Stomach smooth muscle (tissue), 2 donors: ENCODE measurements around the gene EEF1AKMT4.

Experiments used
- H3K27ac ChIP-seq: one replicate; pipeline ENCODE4 v1.7.0; 2013; ENCODE audit warnings: mild to moderate bottlenecking, low read length, inconsistent platforms
- H3K27me3 ChIP-seq, 2 donors: one replicate each; pipeline ENCODE4 v1.7.0; 2013; ENCODE audit warnings: low read length in 2 of 2; ENCODE audit not compliant: insufficient read depth in 2 of 2, control insufficient read depth in 1 of 2
- H3K36me3 ChIP-seq, 2 donors: one replicate each; pipeline ENCODE4 v1.7.0; 2013; ENCODE audit warnings: low read length in 2 of 2; ENCODE audit not compliant: control insufficient read depth in 2 of 2, insufficient read depth in 2 of 2
- H3K4me1 ChIP-seq: one replicate; pipeline ENCODE4 v1.7.0; 2013; ENCODE audit warnings: low read length; ENCODE audit not compliant: control insufficient read depth, insufficient read depth
- H3K4me3 ChIP-seq, 2 donors: one replicate each; pipeline ENCODE4 v1.7.0; 2013; ENCODE audit warnings: low read length in 2 of 2
- H3K9ac ChIP-seq, 2 donors: one replicate each; pipeline ENCODE4 v1.7.0; 2013; ENCODE audit warnings: low read length in 2 of 2, mild to moderate bottlenecking in 1 of 2
- H3K9me3 ChIP-seq, 2 donors: one replicate each; pipeline ENCODE4 v1.7.0; 2013; ENCODE audit warnings: low read length in 2 of 2; ENCODE audit not compliant: control insufficient read depth in 2 of 2
- donor health status: healthy.
- donor health status: Pancreatic carcinoma.

The EEF1AKMT4 gene

DNA sequence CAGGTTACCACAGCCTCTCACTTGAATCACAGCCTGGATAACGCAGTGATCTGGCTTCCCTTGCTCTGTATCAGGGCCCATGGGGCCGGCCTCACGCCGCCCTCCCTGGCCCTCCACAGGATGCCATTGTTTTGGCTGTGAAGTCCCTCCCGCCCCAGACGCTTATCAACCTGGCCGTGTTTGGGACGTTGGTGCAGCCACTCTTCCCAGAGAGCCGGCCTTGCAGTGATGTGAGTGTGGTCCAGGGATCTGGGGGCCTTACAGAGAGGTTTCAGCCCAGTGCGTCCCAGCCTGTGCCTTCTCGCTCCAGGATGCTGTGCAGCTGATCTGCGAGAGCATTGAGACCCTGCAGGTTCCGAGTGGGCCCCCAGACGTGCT is 13.4 kb upstream of the EEF1AKMT4 start:
- no peaks in the 10 kb centered on the region for H3K36me3 ChIP-seq
- no peaks in the 10 kb centered on the region for H3K4me1 ChIP-seq
- H3K9ac ChIP-seq = no peak overlapping the region
- H3K27me3 ChIP-seq = peaks cover 31 to 51% of the 10 kb centered on the region in 2 donors
- no peak overlapping the region for H3K4me3 ChIP-seq
- no peak overlapping the region for H3K27ac ChIP-seq
- no peaks in the 10 kb centered on the region for H3K9me3 ChIP-seq

DNA sequence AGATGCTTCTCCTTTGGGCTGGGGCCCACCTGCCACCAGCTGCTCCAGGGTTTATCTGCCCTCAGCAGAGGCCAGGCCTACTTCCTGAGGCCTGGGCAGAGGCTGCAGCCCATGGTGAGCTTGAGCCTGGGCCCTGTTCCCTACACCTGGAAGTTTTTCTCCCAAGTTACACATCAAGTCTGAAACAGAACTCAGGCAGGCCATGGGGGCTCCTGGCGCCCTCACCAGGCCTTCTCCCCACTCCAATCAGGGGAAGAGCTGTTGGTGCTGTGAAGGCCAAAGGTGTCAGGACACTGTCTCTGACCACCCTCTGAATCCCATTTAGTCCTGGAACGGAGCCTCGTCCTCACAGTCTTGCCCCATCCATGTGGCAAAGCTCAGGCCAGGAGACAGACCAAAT is 12.8 kb upstream of the EEF1AKMT4 start:
- H3K9ac ChIP-seq = no peak overlapping the region
- no peaks in the 10 kb centered on the region for H3K36me3 ChIP-seq
- H3K27me3 ChIP-seq = peaks cover 28 to 45% of the 10 kb centered on the region in 2 donors
- no peaks in the 10 kb centered on the region for H3K9me3 ChIP-seq
- H3K4me3 ChIP-seq = no peak overlapping the region
- peaks cover 5% of the 10 kb centered on the region for H3K4me1 ChIP-seq
- no peak overlapping the region for H3K27ac ChIP-seq

DNA sequence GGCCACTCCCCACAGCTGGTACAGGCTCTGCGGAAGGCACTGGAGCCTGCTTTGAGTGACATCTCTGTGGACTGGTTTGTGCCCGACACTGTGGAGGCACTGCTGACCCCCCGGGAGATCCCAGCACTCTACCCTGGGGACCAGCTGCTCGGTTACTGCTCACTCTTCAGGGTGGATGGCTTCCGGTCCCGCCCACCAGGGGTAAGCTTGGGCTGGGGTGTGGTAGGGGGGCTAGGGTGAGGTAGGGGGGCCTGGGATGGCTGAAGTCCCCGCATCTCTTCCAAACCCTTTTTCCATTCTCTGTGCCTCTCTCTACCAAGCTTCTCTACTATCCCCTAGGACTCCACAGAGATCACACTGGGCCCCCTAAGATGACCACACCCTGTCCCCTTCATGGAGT is 12.3 kb upstream of the EEF1AKMT4 start:
- Histone ChIP-seq H3K4me3 (no peak overlapping the region), H3K4me1 (peaks cover 5% of the 10 kb centered on the region), H3K27ac (no peak overlapping the region), H3K36me3 (peaks cover 1 to 2% of the 10 kb centered on the region in 2 donors), H3K9me3 (no peaks in the 10 kb centered on the region), H3K9ac (no peak overlapping the region), H3K27me3 (peaks cover 25 to 39% of the 10 kb centered on the region in 2 donors)

DNA sequence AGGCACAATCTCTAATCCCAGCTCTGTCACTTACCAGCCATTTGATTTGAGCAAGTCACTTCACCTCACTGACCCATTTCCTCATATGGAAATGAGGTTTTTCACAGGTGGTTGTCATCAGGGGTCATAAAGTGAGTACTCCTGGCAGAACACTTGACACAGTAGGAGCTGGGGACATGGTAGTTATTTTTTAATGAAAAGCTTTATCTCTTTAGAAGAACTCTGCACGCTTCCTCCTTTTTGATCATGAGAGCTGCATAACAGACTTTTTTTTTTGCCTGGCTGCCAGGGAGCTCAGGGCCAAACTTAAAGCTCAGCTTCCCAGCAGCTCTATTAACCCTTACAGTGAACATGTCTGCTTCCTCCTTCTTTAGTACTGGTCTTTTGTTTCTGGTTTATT is 11.7 kb upstream of the EEF1AKMT4 start:
- Histone ChIP-seq H3K27ac (no peak overlapping the region), H3K9ac (no peak overlapping the region), H3K9me3 (no peaks in the 10 kb centered on the region), H3K36me3 (peaks cover 5 to 6% of the 10 kb centered on the region in 2 donors), H3K4me1 (peaks cover 5% of the 10 kb centered on the region), H3K27me3 (peaks cover 25 to 39% of the 10 kb centered on the region in 2 donors), H3K4me3 (no peak overlapping the region)

DNA sequence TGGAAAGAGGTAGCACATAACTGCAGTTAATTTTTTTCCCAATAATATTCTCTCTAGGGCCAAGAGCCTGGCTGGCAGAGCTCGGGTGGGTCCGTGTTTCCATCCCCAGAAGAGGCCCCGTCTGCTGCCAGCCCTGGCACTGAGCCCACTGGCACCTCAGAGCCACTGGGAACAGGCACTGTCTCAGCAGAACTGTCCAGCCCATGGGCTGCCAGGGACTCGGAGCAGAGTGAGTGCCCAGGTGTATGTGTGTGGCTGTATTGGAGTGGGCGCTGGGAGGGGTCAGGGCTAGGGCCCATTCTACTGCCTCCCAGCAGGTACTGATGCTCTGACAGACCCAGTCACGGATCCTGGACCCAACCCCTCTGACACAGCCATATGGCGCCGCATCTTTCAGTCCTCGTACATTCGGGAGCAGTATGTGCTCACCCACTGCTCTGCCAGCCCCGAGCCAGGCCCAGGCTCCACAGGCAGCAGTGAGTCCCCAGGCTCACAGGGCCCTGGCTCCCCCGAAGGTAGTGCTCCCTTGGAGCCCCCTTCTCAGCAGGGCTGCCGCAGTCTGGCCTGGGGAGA is 11.1 kb upstream of the EEF1AKMT4 start:
- Histone ChIP-seq H3K9me3 (no peaks in the 10 kb centered on the region), H3K27ac (no peak overlapping the region), H3K4me1 (peaks cover 5% of the 10 kb centered on the region), H3K36me3 (peaks cover 5 to 10% of the 10 kb centered on the region in 2 donors), H3K4me3 (no peak overlapping the region), H3K27me3 (peaks cover 25 to 39% of the 10 kb centered on the region in 2 donors), H3K9ac (no peak overlapping the region)

DNA sequence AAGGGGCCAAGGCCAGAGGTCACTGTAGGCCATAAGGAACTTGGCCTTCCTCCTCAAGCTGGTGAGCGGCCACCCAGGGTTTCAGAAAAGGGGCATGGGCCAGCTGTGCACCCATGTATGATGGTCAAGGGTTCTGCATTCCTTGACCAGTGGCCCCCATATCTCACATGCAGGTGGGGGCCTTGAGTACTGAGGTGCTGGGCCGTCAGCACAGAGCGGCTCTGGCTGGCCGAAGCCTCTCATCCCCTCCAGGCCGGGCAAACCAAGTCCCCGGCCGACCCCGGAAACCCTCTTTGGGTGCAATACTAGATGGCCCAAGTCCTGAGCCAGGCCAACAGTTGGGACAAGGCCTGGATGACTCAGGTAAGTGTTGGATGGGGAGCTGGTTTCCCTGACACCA is 10.3 kb upstream of the EEF1AKMT4 start:
- Histone ChIP-seq H3K4me1 (peaks cover 5% of the 10 kb centered on the region), H3K27ac (no peak overlapping the region), H3K27me3 (peaks cover 25 to 36% of the 10 kb centered on the region in 2 donors), H3K9me3 (no peaks in the 10 kb centered on the region), H3K9ac (no peak overlapping the region), H3K4me3 (no peak overlapping the region), H3K36me3 (peaks cover 5 to 18% of the 10 kb centered on the region in 2 donors)

DNA sequence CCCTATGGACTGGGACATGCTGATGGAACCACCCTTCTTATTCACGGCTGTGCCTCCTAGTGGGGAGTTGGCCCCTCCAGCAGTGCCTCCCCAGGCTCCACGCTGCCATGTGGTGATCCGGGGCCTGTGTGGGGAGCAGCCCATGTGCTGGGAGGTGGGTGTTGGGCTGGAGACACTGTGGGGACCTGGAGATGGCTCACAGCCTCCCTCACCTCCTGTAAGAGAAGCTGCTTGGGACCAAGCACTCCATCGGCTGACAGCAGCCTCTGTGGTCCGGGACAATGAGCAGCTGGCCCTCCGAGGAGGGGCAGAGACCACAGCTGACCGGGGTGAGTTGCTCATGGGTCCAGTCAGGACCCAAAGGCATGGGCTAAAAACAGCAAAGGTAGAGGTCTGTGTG is 9.8 kb upstream of the EEF1AKMT4 start:
- H3K36me3 ChIP-seq = peaks cover 10 to 22% of the 10 kb centered on the region in 2 donors
- no peak overlapping the region for H3K9ac ChIP-seq
- no peak overlapping the region for H3K27ac ChIP-seq
- no peaks in the 10 kb centered on the region for H3K9me3 ChIP-seq
- H3K4me3 ChIP-seq = no peak overlapping the region
- H3K27me3 ChIP-seq = peaks cover 23 to 34% of the 10 kb centered on the region in 2 donors
- peaks cover 5% of the 10 kb centered on the region for H3K4me1 ChIP-seq

DNA sequence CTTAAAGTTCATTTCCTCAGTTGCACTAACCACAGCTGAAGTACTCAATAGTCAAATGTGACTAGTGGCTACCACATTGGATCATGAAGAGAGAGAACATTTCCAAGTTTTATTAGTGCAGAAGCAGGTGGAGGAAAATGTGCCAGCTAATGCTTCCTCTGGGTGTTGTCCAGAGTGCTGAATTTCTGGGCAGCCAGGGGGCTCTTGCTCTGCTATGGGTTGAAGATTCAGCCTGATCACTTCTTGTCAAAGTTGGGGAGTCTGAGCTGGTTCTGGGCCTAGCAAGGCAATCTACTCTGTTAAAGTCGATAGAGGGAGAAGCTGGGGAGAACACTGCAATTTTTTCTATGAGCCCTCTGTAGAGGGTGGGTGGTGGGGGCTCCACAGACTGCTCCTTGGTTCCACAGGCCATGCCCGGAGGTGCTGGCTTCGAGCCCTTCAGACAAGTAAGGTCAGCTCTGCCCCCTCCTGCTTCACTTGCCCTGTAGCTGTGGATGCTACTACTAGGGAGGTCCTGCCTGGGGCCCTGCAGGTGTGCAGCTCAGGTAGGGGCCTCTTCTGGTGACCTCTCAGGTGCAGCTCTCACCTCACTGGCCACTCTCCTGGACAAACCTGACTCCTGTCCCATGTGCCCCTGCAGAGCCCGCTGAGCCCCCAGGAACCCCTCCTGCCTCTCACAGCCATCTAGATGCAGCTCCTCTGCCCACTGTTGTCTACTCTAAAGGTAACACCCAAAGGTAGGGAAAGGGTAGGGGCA is 8.9 kb upstream of the EEF1AKMT4 start:
- H3K36me3 ChIP-seq = peaks cover 13 to 31% of the 10 kb centered on the region in 2 donors
- no peak overlapping the region for H3K9ac ChIP-seq

DNA sequence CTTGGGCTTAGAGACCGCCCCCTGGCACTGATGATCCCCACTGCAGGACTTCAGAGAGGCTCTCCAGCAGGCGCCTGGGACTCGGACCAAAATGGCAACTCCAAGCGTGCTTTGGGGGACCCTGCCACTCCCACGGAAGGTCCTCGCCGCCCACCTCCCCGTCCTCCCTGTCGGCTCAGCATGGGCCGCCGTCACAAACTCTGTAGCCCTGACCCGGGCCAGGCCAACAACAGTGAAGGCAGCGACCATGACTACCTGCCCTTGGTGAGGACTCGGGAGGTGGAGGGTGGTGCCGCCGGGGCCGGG is 8.4 kb upstream of the EEF1AKMT4 start:
- H3K4me3 ChIP-seq = no peak overlapping the region

More for the DNA sequence above, 8.9 kb upstream of the EEF1AKMT4 start:
- Histone ChIP-seq H3K4me3 (no peak overlapping the region), H3K27ac (no peak overlapping the region), H3K27me3 (peaks cover 23 to 34% of the 10 kb centered on the region in 2 donors), H3K4me1 (peaks cover 5% of the 10 kb centered on the region), H3K9me3 (no peaks in the 10 kb centered on the region)

DNA sequence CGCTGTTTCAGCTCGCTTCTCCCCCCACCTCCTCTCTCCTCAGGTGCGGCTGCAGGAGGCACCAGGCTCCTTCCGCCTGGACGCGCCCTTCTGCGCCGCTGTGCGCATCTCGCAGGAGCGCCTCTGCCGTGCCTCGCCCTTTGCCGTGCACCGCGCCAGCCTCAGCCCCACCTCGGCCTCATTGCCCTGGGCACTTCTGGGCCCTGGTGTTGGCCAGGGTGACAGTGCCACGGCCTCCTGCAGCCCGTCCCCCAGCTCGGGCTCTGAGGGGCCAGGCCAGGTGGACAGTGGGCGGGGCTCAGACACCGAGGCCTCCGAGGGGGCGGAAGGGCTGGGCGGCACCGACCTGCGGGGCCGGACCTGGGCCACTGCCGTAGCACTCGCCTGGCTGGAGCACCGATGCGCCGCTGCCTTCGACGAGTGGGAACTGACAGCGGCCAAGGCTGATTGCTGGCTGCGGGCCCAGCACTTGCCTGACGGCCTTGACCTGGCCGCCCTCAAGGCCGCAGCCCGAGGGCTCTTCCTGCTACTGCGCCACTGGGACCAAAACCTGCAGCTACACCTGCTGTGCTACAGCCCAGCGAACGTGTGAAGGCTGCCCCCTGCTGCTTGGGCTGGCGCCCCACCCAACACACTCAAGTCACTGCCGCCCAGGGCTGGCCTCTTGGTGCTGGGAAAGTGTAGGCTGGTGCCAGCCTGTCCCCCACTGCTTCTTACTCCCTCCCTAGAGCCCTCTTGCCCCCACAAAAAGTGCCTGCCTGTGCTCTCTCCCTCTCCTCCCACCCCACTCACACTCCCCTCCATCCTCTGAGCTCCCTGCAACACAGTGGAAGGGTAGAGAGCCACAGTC is 7.8 kb upstream of the EEF1AKMT4 start:
- Histone ChIP-seq H3K27me3 (peaks cover 21 to 29% of the 10 kb centered on the region in 2 donors), H3K4me1 (peaks cover 5% of the 10 kb centered on the region), H3K36me3 (peaks cover 13 to 32% of the 10 kb centered on the region in 2 donors), H3K9ac (no peak overlapping the region), H3K4me3 (no peak overlapping the region), H3K9me3 (no peaks in the 10 kb centered on the region), H3K27ac (no peak overlapping the region)

More for the DNA sequence above, 8.4 kb upstream of the EEF1AKMT4 start:
- peaks cover 5% of the 10 kb centered on the region for H3K4me1 ChIP-seq
- no peak overlapping the region for H3K27ac ChIP-seq
- no peaks in the 10 kb centered on the region for H3K9me3 ChIP-seq
- peaks cover 13 to 32% of the 10 kb centered on the region in 2 donors for H3K36me3 ChIP-seq
- peaks cover 23 to 31% of the 10 kb centered on the region in 2 donors for H3K27me3 ChIP-seq
- H3K9ac ChIP-seq = no peak overlapping the region
